Stimulated activated naive CD8-positive, alpha-beta T cell treated with anti-CD3 and anti-CD28 coated beads, Interleukin-15, Interleukin-2, amounts not matched to agents 100 ng/mL and 50 ng/mL, for 24 hours (primary cell): ENCODE data around the gene COLEC11.

Experiments
- H3K27ac Mint-ChIP-seq: one replicate; pipeline ENCODE4 v1.8.0; 2021; ENCODE audit warnings: mild to moderate bottlenecking, mixed read lengths
- H3K27me3 Mint-ChIP-seq: one replicate; pipeline ENCODE4 v1.8.0; 2021; ENCODE audit warnings: mixed read lengths
- H3K36me3 Mint-ChIP-seq: one replicate; pipeline ENCODE4 v1.8.0; 2021; ENCODE audit warnings: low read depth, mixed read lengths
- H3K4me1 Mint-ChIP-seq: one replicate; pipeline ENCODE4 v1.8.0; 2021; ENCODE audit warnings: low read depth, mixed read lengths
- H3K4me3 Mint-ChIP-seq: one replicate; pipeline ENCODE4 v1.8.0; 2021; ENCODE audit warnings: mild to moderate bottlenecking, mixed read lengths
- H3K9me3 Mint-ChIP-seq: one replicate; pipeline ENCODE4 v1.8.0; 2021; ENCODE audit warnings: mixed read lengths

COLEC11 gene

DNA sequence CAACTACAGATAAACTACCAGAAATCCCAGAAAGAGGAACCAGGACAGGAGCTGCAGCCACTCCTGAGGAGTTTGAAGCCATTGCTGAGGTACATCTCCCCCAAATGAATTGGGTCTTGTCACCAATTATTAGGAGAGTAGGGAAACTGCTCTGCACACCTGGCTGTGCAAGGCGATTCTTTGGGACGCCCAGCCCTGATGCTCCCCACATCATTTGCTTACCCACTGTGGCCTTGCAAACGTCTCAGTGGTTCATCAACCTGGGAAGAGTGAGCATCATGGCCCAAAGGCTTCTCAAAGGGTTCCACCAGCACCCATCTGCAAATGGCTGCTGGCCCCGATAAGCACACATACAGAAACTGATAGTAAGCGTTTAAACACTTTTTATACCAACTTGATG lies 86.7 kb downstream of the COLEC11 start:
- Mint-ChIP-seq H3K27me3 (peaks cover 10% of the 10 kb centered on the region), H3K36me3 (no peaks in the 10 kb centered on the region), H3K4me3 (no peak overlapping the region), H3K27ac (no peak overlapping the region), H3K9me3 (no peaks in the 10 kb centered on the region), H3K4me1 (no peaks in the 10 kb centered on the region)

DNA sequence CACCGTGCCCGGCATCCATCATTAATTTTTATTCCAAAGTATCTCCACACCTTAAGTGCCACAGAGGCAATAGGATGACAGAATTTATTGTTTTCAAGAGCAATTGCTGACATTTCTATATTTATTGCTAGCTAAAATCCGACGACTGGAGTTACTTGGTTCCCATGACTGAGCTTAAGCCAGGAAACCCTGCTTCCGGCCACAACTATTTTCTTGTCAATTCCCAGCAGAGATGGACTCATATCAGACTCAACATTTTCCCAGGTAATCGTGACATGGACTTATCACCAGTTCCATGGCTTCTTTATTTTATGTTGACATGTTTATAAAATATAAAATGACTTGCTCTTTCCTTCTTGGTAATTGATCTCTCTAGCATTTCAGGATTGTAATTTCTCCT lies 87.9 kb downstream of the COLEC11 start:
- Mint-ChIP-seq H3K27ac (no peak overlapping the region), H3K4me1 (no peaks in the 10 kb centered on the region), H3K9me3 (no peaks in the 10 kb centered on the region), H3K27me3 (peaks cover 5% of the 10 kb centered on the region), H3K36me3 (no peaks in the 10 kb centered on the region), H3K4me3 (no peak overlapping the region)

DNA sequence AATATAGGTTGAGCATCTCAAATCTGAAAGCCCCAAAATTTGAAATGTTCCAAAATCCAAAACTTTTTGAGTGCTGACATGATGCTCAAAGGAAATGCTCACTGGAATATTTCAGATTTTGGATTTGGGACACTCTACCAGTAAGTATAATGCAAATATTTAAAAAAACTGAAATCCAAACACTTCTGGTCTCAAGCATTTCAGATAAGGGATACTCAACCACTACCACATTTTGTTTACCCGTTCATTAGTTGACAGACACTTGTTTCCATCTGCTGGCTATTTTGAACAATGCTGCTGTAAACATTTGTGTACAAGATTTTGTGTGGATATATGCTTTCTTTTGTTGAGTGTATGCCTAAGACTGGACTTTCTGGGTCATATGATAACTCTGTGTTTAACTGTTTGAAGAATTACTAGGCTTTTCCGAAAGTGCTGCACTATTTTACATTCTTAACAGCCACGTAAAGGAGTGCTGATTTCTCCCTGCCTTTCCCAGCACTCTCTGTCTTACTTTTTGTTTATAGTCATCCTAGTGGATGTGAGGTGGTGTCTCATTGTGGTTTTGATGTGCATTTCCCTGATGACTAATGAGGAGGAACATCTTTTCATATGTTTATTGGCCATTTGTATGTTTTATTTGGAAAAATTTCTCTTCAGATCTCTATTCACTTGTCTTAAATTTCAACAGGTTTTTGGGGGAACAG lies 89.0 kb downstream of the COLEC11 start:
- no peaks in the 10 kb centered on the region for H3K36me3 Mint-ChIP-seq
- no peak overlapping the region for H3K4me3 Mint-ChIP-seq
- no peaks in the 10 kb centered on the region for H3K9me3 Mint-ChIP-seq
- H3K4me1 Mint-ChIP-seq = no peaks in the 10 kb centered on the region
- peaks cover 5% of the 10 kb centered on the region for H3K27me3 Mint-ChIP-seq
- no peak overlapping the region for H3K27ac Mint-ChIP-seq

DNA sequence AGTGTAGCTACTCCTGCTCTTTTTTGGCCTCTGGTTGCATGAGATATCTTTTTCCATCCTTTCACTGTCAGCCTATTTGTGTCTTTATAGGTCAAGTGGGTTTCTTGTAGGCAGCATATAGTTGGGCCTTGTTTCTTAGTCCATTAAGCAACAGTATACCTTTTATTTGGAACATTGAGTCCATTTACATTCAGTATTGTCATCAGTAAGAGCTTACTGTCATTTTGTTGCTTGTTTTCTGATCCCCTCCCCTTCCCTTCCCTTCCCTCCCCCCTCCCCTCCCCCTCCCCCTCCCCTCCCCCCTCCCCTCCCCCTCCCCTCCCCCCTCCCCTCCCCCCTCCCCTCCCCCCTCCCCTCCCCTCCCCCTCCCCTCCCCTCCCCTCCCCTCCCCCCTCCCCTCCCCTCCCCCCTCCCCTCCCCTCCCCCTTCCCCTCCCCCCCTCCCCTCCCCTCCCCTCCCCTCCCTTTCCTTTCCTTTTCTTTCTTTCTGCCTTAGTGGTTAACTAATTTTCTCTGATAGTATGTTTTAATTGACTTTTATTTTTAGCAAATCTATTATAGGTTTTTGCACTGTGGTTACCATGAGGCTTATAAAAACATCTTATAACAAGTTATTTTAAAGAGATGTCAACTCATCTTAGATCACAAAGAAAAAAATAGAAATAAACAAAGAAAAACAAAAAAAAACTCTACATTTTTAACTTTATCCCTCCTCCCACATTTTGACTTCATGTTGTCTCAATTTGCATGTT lies 95.3 kb downstream of the COLEC11 start:
- Mint-ChIP-seq H3K9me3 (no peaks in the 10 kb centered on the region), H3K27me3 (peaks cover 16% of the 10 kb centered on the region), H3K4me1 (no peaks in the 10 kb centered on the region), H3K27ac (no peak overlapping the region), H3K36me3 (no peaks in the 10 kb centered on the region), H3K4me3 (no peak overlapping the region)

DNA sequence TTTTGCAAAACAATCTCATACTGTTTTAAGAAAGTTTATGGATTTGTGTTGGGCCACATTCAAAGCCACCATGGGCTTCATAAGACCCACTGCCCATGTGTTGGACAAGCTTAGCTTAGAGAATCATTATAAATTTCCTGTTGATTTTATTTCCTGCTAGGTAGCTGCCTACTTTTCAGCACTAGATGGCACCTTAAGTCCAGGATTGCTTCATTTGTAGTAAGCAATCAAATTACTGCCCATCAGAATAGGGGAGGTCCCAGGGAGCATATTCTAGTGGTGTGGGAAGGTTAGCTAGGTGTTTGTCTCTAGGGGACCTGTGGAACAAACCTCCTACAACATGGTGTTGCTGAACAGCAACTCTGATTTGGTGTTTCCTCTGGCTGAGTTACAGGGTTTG lies 97.5 kb downstream of the COLEC11 start:
- H3K4me3 Mint-ChIP-seq = no peak overlapping the region
- no peaks in the 10 kb centered on the region for H3K36me3 Mint-ChIP-seq
- H3K27ac Mint-ChIP-seq = no peak overlapping the region
- H3K9me3 Mint-ChIP-seq = no peaks in the 10 kb centered on the region
- H3K27me3 Mint-ChIP-seq = peaks cover 21% of the 10 kb centered on the region
- H3K4me1 Mint-ChIP-seq = no peaks in the 10 kb centered on the region
